Measurements from ENCODE around the gene TMOD2.

The TMOD2 gene

DNA sequence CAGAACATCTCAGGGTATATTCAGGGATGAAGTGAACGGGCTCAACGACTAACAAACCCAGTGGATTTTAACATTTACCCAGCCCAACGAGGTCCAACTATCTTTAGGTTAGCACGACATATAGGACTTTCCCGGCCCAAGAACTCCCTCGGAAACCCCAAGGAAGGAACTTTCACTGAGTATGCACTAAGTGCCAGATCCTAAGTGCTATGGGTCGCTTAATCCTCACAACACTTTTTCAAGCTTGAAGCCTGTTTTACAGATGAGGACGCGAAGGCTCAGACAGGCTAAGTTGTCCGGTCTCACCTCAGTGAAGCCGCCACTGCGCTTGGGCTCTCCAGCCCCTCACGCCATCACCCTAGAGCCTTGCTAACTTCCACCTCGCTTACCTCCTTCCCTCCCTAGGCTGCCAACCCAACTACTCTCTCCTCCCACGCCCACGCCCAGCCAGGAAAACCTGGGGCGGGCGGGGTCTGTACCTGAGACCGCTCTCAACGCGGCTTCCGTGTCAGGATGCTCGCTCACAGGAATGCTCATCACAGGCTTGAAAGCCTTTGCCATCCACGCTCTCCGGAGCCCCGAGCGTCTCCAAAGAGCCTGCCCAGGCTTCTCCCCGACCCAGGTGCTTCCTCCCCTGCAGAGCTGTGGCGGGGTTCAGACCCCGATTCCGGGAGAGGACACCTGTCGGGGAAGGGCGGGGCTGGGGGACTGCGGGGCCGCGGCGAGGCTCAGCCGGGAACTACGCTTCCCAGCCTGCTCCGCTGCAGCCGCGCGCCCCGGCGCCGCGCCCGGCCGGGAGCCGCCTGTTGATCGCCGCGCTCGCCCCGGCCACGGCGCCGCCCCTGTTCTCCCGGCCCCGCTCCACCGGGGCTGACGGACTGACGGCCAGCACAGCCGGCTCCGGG, at the start of gene TMOD2:
TSS of gene TMOD2 (plus strand) at position 806 of the 905 bp plus-strand sequence. CDS start 14,845 bp downstream, outside the sequence.
- H3K36me3 Mint-ChIP-seq = peaks cover 8% of the 10 kb centered on the region
- peak within 1 kb of the TSS; percentile 98 for H3K4me3 Mint-ChIP-seq
- peak; percentile 93 for ATAC-seq
- peak within 1 kb of the TSS; percentile 89 for H3K27ac Mint-ChIP-seq
- peaks cover 57% of the 10 kb centered on the region for H3K4me1 Mint-ChIP-seq
- H3K27me3 Mint-ChIP-seq = no peaks in the 10 kb centered on the region
- H3K9me3 Mint-ChIP-seq = no peaks in the 10 kb centered on the region

DNA sequence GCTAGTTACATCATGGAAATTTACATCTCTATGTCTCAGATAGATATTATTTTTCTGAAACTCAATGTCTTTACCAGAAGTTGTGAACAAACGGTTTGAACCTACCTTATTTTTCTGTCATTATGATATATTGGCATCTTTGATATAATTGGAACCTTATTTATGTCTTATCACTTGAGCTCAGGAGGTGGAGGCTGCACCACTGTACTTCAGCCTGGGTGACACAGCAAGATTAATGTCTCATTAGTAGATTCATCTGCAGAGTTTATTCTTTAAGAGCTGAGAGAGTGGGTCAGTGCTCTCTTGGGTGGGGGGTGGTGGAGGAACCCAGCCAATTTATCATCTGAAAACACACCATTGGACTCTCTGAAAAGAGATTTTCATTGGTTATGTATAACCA, 48.7 kb upstream of the TMOD2 start:
- Mint-ChIP-seq H3K36me3 (no peaks in the 10 kb centered on the region), H3K27me3 (no peaks in the 10 kb centered on the region), H3K4me3 (no peak overlapping the region), H3K4me1 (no peaks in the 10 kb centered on the region), H3K9me3 (no peaks in the 10 kb centered on the region), H3K27ac (no peak overlapping the region)
- ATAC-seq = no peak

DNA sequence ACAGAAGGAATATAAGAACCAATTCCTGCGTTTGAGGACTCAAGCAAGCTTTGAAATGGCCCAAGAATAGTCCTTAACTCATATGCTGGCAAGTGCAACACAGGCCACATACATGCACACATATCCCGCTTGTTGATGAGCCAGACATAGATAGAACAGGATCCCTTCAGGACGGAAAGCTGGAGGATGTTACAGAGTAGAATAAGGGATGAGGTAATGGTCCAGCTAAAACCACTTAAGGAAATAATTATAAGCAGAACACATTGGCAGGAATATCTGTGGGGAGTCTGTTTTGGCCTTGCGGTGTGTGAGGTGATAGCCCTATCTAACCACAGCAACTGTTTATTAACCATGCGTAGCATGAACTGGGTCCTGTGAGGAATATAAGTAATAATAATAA, 45.1 kb upstream of the TMOD2 start:
- Mint-ChIP-seq H3K36me3 (no peaks in the 10 kb centered on the region), H3K9me3 (no peaks in the 10 kb centered on the region), H3K27ac (no peak overlapping the region), H3K4me3 (no peak overlapping the region), H3K27me3 (no peaks in the 10 kb centered on the region), H3K4me1 (no peaks in the 10 kb centered on the region)
- ATAC-seq = no peak

DNA sequence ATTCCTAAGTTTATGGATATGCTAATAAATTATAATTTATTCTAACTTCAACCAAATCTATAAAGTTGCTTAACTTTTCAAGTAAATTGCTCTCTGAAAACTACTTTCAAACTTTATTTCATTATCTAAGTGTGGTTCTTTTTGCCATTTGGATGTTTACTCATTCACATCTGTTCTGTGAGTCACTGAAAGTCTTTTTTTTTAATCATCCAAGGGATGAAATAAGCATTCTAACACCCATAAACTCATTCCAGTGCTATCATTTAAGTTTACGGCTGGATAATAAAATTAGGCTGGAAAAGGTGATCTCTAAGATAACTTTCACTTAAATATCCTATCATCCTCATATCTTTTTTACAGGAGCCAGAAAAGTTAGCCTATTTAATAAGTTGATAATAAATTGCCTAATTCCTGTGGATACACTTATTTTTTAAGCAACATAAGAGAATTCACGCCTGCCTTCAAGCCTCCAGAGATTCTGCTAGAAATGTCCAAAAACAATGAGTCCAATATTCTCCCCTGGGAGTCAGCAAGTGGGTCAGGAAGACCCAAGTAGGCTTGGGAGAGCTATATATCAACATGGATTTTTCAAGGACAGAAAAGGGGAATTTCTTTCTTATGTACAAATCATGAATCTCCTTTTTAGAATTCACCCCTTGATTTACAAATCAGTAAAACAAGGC, 44.3 kb upstream of the TMOD2 start:
- Mint-ChIP-seq H3K27ac (no peak overlapping the region), H3K27me3 (no peaks in the 10 kb centered on the region), H3K4me1 (no peaks in the 10 kb centered on the region), H3K4me3 (no peak overlapping the region), H3K9me3 (no peaks in the 10 kb centered on the region), H3K36me3 (no peaks in the 10 kb centered on the region)
- ATAC-seq = no peak

DNA sequence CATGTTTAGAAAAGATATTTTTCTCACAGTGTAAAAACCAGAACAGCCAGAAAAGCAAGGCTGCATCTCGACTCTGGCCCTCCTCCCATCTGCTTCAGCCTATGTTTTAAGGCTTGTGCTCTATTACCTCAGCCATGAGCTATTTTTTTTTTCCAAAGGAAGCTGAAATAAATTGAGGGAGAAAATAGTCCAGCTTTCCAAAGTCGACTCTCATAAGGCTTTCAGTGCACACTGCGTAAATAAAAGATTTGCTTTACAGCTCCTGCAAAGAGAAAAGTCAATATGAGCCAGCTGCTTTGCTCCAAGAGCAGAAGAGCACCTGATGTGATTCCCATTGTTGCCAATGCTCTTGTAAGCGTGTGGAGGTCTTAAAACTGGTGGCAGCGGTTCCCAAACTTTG, 43.4 kb upstream of the TMOD2 start:
- H3K27ac Mint-ChIP-seq = no peak overlapping the region
- H3K9me3 Mint-ChIP-seq = no peaks in the 10 kb centered on the region
- H3K4me3 Mint-ChIP-seq = no peak overlapping the region
- no peaks in the 10 kb centered on the region for H3K4me1 Mint-ChIP-seq
- no peak for ATAC-seq
- H3K36me3 Mint-ChIP-seq = no peaks in the 10 kb centered on the region
- H3K27me3 Mint-ChIP-seq = no peaks in the 10 kb centered on the region

DNA sequence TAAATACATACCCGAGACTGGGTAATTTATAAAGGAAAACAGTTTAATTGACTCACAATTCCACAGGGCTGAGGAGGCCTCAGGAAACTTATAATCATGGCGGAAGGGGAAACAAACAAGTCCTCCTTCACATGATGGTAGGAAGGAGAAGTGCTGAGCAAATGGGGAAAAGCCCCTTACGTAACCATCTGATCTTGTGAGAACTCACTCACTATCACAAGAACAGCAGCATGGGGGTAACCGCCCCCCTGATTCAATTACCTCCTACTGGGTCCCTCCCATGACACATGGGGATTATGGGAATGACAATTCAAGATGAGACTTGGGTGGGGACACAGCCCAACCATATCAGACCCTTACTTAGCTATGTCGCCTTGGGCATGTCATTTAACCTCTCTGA, 42.4 kb upstream of the TMOD2 start:
- Mint-ChIP-seq H3K27ac (no peak overlapping the region), H3K4me1 (no peaks in the 10 kb centered on the region), H3K9me3 (no peaks in the 10 kb centered on the region), H3K27me3 (no peaks in the 10 kb centered on the region), H3K4me3 (no peak overlapping the region), H3K36me3 (no peaks in the 10 kb centered on the region)
- ATAC-seq = no peak

DNA sequence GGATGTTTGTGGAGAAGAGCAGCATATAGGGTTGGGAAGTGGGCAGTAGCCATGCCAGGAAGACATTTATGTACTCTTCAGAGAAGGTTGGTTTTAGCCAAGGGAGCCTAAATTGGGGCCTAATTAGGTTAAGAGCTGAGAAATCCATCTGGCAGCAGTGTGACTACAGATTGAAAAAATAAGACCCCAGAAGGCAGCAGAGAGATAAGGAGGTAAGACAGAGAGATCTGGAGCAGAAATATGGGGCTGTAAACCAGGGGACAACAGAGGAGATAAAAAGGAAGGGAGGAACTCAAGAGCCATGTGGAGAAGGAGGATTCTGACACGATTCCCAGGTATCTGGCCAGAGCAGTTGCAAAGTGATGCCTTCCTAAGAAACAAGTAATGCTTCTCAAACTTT, 37.2 kb upstream of the TMOD2 start:
- ATAC-seq = no peak
- Mint-ChIP-seq H3K4me3 (no peak overlapping the region), H3K36me3 (no peaks in the 10 kb centered on the region), H3K27me3 (no peaks in the 10 kb centered on the region), H3K4me1 (no peaks in the 10 kb centered on the region), H3K9me3 (no peaks in the 10 kb centered on the region), H3K27ac (no peak overlapping the region)

DNA sequence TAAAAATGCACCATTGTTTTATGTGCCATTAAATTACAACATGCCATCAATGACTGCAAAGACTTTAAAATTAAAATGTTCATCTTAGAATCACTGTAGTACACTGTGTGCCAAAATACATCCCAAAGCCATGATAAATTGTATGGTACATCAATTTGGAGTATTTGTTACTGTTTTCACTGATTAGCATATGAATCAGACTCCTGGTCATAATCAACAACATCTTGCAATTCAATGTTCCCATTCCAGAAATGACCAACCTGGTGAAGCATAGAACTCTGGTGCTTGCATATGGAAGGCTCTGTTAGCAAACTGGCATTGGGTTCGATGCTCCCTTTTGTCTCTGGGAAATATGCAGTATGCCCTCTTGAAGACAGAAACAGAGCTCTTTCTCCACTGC, 36.5 kb upstream of the TMOD2 start:
- Mint-ChIP-seq H3K9me3 (no peaks in the 10 kb centered on the region), H3K27ac (no peak overlapping the region), H3K4me1 (no peaks in the 10 kb centered on the region), H3K4me3 (no peak overlapping the region), H3K27me3 (no peaks in the 10 kb centered on the region), H3K36me3 (no peaks in the 10 kb centered on the region)
- ATAC-seq = no peak

DNA sequence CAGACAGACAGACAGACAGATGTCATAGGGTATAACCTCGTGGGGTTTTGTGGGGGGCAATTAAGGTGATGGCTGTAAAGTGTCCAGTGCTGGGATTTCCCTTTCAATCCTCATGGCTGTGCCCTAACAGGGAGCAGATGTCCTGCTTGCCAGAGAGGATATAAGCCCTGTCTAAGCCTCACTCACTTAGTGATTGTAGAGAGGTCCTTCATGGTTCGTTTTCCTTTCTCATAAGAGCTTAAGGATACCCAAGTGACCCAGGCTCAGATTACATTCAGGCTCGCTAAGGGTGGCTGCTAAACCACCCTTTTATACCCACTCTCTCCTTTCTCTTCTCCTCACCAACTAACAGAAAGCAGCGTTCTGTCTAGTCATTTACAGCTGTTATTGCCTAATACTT, 33.2 kb upstream of the TMOD2 start:
- Mint-ChIP-seq H3K27me3 (no peaks in the 10 kb centered on the region), H3K4me1 (peaks cover 7% of the 10 kb centered on the region), H3K9me3 (no peaks in the 10 kb centered on the region), H3K36me3 (peaks cover 22% of the 10 kb centered on the region), H3K27ac (no peak overlapping the region), H3K4me3 (no peak overlapping the region)
- no peak for ATAC-seq

DNA sequence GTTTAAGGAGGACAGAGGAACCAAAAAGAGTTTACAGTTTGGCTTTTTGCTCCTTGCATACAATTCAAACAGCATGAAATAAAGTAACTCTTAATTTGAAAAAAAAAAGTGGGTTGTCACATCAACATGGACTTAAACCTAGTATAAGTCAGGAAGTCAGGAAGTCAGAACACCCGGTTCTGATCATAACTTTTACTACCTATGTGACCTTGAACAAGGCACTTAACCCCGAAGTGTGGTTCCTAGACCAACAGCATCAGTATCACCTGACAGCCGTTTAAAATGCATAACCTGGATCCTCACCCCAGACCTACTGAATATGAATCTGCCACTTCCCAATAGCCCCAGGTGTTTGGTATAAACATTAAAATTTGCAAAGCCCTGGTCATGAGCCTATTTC, 32.7 kb upstream of the TMOD2 start:
- H3K4me1 Mint-ChIP-seq = peaks cover 7% of the 10 kb centered on the region
- no peak overlapping the region for H3K4me3 Mint-ChIP-seq
- H3K36me3 Mint-ChIP-seq = peaks cover 22% of the 10 kb centered on the region
- H3K27ac Mint-ChIP-seq = no peak overlapping the region
- no peak for ATAC-seq
- no peaks in the 10 kb centered on the region for H3K27me3 Mint-ChIP-seq
- H3K9me3 Mint-ChIP-seq = no peaks in the 10 kb centered on the region

DNA sequence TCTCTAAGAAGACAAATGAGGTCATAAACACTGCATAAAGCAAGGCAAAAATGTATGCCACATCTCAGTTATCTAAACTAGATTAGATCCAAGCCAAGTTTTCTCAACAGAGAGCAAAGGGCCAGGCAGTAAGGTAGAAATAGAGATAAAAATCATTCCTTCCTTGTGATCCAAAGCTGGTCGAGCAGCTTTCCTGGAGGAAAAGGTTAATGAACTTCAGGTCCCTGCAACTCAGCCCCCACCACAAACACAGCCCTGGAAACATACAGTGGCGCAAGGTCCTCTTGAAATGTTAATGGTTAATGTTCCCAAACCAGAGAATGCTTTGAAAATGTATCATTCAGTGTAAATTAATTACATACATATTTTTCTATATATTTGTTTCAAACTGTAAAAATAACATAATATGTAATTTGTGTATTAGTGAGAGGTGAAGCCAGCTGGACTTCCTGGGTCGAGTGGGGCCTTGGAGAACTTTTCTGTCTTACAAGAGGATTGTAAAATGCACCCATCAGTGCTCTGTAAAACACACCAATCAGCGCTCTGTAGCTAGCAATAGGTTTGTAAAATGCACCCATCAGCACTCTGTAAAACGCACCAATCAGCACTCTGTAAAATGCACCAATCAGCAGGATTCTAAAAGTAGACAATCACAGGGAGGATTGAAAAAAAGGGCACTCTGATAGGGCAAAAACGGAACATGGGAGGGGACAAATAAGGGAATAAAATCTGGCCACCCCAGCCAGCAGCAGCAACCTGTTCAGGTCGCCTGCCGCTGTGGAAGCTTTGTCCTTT, 31.0 kb upstream of the TMOD2 start:
- ATAC-seq = no peak
- H3K27ac Mint-ChIP-seq = no peak overlapping the region
- no peak overlapping the region for H3K4me3 Mint-ChIP-seq
- H3K4me1 Mint-ChIP-seq = peaks cover 20% of the 10 kb centered on the region
- no peaks in the 10 kb centered on the region for H3K27me3 Mint-ChIP-seq
- no peaks in the 10 kb centered on the region for H3K9me3 Mint-ChIP-seq
- H3K36me3 Mint-ChIP-seq = peaks cover 31% of the 10 kb centered on the region

DNA sequence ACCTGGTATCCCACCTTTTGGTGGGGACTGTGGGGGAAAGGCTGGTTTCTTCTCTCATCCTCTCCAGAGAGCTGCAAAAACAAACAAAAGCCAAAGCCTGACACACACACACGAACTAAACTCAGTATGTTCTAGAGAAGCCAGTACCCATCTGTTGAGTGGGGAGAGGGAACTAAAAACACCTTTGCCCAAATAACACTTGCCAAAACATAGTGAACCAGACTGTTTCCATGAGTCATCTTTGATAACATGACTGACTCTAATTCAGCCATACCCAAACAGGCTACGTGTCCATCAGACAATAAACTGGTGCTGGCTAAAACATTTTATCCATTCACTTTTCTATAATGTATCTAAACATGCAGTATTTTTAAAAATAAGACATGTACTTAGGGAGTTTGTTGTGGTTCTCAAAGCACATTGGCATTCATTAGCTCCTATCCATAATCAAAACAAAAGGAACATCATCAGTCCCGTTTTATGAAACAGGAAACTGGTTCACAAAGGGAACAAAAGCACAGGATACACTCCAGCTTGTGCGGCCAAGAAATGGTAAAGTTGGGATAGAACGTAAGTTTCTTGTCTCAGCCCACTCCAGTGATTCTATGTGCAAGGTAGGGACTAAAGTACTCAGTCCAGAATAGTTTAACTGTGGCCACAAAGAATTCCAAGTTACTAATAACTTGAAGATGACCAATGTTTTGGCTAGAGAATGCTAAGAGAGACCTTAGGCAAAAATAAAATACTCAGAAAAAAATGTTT, 30.0 kb upstream of the TMOD2 start:
- no peak overlapping the region for H3K4me3 Mint-ChIP-seq
- H3K27me3 Mint-ChIP-seq = no peaks in the 10 kb centered on the region
- no peaks in the 10 kb centered on the region for H3K9me3 Mint-ChIP-seq
- H3K36me3 Mint-ChIP-seq = peaks cover 31% of the 10 kb centered on the region
- ATAC-seq = no peak
- peaks cover 28% of the 10 kb centered on the region for H3K4me1 Mint-ChIP-seq
- peak overlapping the region; percentile 35 for H3K27ac Mint-ChIP-seq

DNA sequence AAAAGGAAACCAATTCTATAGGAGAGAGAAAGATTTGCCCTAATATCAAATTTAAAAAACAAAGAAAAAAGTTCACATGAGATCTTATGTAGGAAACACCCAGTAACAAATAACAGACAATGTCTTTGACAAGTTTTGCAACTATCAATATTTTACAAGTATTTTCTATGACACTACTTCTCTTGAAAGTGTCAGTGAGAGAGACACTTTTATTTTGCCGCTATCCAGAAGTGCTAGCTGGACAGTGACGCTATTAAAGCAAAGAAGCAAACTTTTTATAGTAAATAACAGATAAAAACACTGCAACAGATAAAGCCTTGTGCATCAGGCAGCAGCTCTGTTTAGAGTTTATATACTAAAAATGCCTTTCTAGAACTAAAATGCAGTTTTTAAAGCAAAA, 27.2 kb upstream of the TMOD2 start:
- Mint-ChIP-seq H3K4me3 (no peak overlapping the region), H3K36me3 (peaks cover 31% of the 10 kb centered on the region), H3K9me3 (no peaks in the 10 kb centered on the region), H3K27ac (peak overlapping the region; percentile 55), H3K27me3 (no peaks in the 10 kb centered on the region), H3K4me1 (peaks cover 51% of the 10 kb centered on the region)
- ATAC-seq = no peak

DNA sequence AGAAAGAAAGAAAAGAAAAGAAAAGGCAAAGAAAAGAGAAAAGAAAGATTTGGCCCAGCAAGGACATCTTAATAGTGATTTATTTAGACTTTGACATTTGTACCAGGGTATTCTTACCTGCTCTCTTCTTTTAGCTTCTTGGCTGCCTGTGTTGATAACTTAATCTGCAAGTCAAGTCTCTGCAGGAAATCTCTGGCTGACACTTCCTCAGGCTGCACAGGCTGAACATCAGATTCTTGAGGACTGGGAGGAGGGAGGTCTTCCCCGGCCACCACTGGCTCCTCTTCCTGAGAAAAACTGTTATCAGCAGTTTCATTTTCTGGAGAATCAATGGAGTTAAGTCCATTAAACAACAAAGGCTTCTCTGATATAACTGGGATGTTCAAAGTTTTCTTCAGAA, 26.7 kb upstream of the TMOD2 start:
- Mint-ChIP-seq H3K27me3 (no peaks in the 10 kb centered on the region), H3K4me1 (peaks cover 52% of the 10 kb centered on the region), H3K36me3 (peaks cover 31% of the 10 kb centered on the region), H3K27ac (peak overlapping the region; percentile 55), H3K9me3 (no peaks in the 10 kb centered on the region), H3K4me3 (no peak overlapping the region)
- no peak for ATAC-seq
